Measurements from ENCODE around the gene FOXD1.

DNA sequence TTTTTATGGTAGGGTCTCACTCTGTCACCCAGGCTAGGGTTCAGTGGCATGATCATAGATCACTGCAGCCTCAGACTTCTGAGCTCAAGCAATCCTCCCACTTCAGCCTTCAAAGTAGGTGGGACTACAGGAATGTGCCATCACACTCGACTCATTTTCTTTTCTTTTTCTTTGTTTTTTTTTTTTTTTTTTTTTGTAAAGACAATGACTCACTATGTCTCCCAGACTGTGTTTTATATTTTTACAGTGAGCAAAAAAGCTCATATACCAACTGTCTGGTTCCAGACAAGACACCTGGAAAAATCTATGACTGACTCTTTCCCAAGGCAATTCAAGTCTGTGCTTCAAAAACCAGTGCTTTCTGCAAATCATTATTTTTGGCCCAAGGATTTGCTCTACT is 10.8 kb upstream of the FOXD1 start:
- TF ChIP-seq ZNF274 (IDR thresholded peaks at IDR 0.05; ENCODE audit: low read depth, low read length) (no peak), YY1 (IDR thresholded peaks at IDR 0.05; ENCODE audit: insufficient read depth, insufficient read length) (no peak), SUZ12 (IDR thresholded peaks at IDR 0.05; ENCODE audit: extremely low read depth, insufficient read depth, insufficient read length) (no peak)

Data from NT2/D1 (cell line).